Measurements from ENCODE around the gene ARHGEF2. TPM values are rescaled to one million over a fixed set of nuclear protein-coding genes. Genes with fewer than 3 reads are reported as not detected.

ARHGEF2 gene
- total and polyA plus RNA-seq, 9 of the 15 experiments (the other 6 are each of a cell fraction or from before 2014, with no cell fraction given) = 7.1 to 162 (median 62.2) TPM

GRCh38 chr1:155934097-155934935 lies 44.0 kb downstream of the ARHGEF2 start, which contains the start of gene KHDC4 (continued):
- TF ChIP-seq ZNF174 (CRISPR knock-in tag; IDR thresholded peaks at IDR 0.05) = no peak
- no peak for TF ChIP-seq ZKSCAN3 (CRISPR knock-in tag; IDR thresholded peaks at IDR 0.05)
- TF ChIP-seq SNAPC5 (CRISPR knock-in tag; IDR thresholded peaks at IDR 0.05) = no peak
- peak; percentile 76 for TF ChIP-seq MAX (CRISPR knock-in tag; IDR thresholded peaks at IDR 0.05)
- TF ChIP-seq ELF4 (CRISPR knock-in tag; IDR thresholded peaks at IDR 0.05) = peak; percentile 80
- TF ChIP-seq TAF1 (IDR thresholded peaks at IDR 0.05; ENCODE audit: control insufficient read depth, extremely low read depth, insufficient read depth, low read length, severe bottlenecking) = peak; percentile 95
- TF ChIP-seq TARDBP (IDR thresholded peaks at IDR 0.05) = peak; percentile 18; the same call in 1 of the 2 replicates
- peak; percentile 42 for TF ChIP-seq BRD9 (IDR thresholded peaks at IDR 0.05; ENCODE audit: low read depth, partially characterized antibody)
- TF ChIP-seq FOSL1 (tag; conservative IDR thresholded peaks at IDR 0.05) = peak; percentile 68
- peak; percentile 73 for TF ChIP-seq ETV1 (tag; conservative IDR thresholded peaks at IDR 0.05; ENCODE audit: low read depth)
- peak; percentile 66 for TF ChIP-seq NCOA4 (IDR thresholded peaks at IDR 0.05; ENCODE audit: partially characterized antibody)
- no peak; the same call in 1 of the 2 replicates for TF ChIP-seq JUN (IDR thresholded peaks at IDR 0.05; ENCODE audit: borderline replicate concordance, low read depth, low read length)
- peak; percentile 93 for TF ChIP-seq JUN (CRISPR knock-in tag; IDR thresholded peaks at IDR 0.05; ENCODE audit: borderline replicate concordance)
- no peak for TF ChIP-seq ZNF143 (CRISPR knock-in tag; IDR thresholded peaks at IDR 0.05)

Data from K562 (cell line).